Kidney (tissue), 14 donors: Measurements from ENCODE around the gene SREK1. TPM values are rescaled to one million over a fixed set of nuclear protein-coding genes. Genes with fewer than 3 reads are reported as not detected.

ENCODE experiments used
- DNase-seq, 5 donors: peaks; one replicate each; pipeline ENCODE4 v3.0.0-alpha.2; 2013 to 2020
- FAIRE-seq: peaks from 2 replicates; lab custom pipeline; 2012; peaks lifted over from hg19 to GRCh38; lab: Jason Lieb, UNC
- H3K27ac ChIP-seq, 2 donors: one replicate each; pipeline ENCODE4 v1.7.0; 2013; ENCODE audit warnings: low read depth in 2 of 2, low read length in 2 of 2, inconsistent platforms in 1 of 2
- H3K27me3 ChIP-seq: one replicate; pipeline ENCODE4 v1.7.1; 2013; ENCODE audit warnings: low read length, inconsistent platforms; ENCODE audit not compliant: control insufficient read depth, insufficient read depth
- H3K36me3 ChIP-seq, 3 donors: one replicate each; pipeline versions ENCODE4 v1.7.0 to v1.7.1; 2013; ENCODE audit warnings: low read length in 3 of 3, control low read depth in 1 of 3, inconsistent platforms in 1 of 3; ENCODE audit not compliant: insufficient read depth in 3 of 3, control insufficient read depth in 2 of 3
- H3K4me1 ChIP-seq, 3 donors: one replicate each; pipeline versions ENCODE4 v1.7.0 to v1.7.1; 2013; ENCODE audit warnings: low read length in 3 of 3, inconsistent platforms in 1 of 3, low read depth in 1 of 3; ENCODE audit not compliant: control insufficient read depth in 2 of 3, insufficient read depth in 2 of 3
- H3K4me3 ChIP-seq, 3 donors: one replicate each; pipeline versions ENCODE4 v1.7.0 to v1.8.1; 2013; ENCODE audit warnings: low read length in 3 of 3, control low read depth in 1 of 3, inconsistent platforms in 1 of 3
- H3K9ac ChIP-seq, 3 donors: one replicate each; pipeline versions ENCODE4 v1.7.0 to v1.7.1; 2013; ENCODE audit warnings: low read length in 3 of 3, control low read depth in 1 of 3, inconsistent platforms in 1 of 3
- H3K9me3 ChIP-seq, 3 donors: one replicate each; pipeline versions ENCODE4 v1.7.0 to v1.7.1; 2013; ENCODE audit warnings: low read length in 3 of 3, control low read depth in 1 of 3, inconsistent platforms in 1 of 3; ENCODE audit not compliant: control insufficient read depth in 2 of 3, insufficient read depth in 1 of 3
- CTCF ChIP-seq: IDR thresholded peaks from 3 replicates; pipeline ENCODE4 v1.5.1; 2012; ENCODE audit warnings: mild to moderate bottlenecking, moderate library complexity, borderline replicate concordance; ENCODE audit not compliant: insufficient read depth; ENCODE audit errors: extremely low read depth
- intact Hi-C: fragments of 100-400 bp; cut with DNase I; formaldehyde crosslinking; loops from one replicate; pipeline ENCODE4 v1.11.1; 2022
- polyA plus RNA-seq: library from polyadenylated mRNA; stranded (reverse); fragments of 350-450 nt; fragmentation: Illumina TruSeq; extraction: RNeasy Lipid Tissue Mini Kit (QIAGEN cat#74804); gene quantifications from one replicate; pipeline ENCODE4 v1.2.3, GENCODE V29; 2014; ENCODE audit warnings: low read depth, low replicate concordance; ENCODE audit not compliant: insufficient read depth
- total RNA-seq: library from RNA; stranded (reverse); fragmentation: NEBNext Ultra II Directional; extraction: Animal tissue kit (Norgen Biotek cat#: 25700); gene quantifications from one replicate; pipeline ENCODE4 v1.2.1, GENCODE V29; 2021
- donor health status: control.
- donor health status: control.
- donor health status: control.
- donor health status: control.
- donor health status: control.
- donor health status: DM: yes; HTN: yes; CAD: no.
- donor health status: Normal renal cell carcinoma (clear cell type).

The SREK1 gene
- total and polyA plus RNA-seq, 2 donors from 2014 or later = 22.2 to 70.0 TPM

GRCh38 chr5:66179297-66180051 is 35.4 kb downstream of the SREK1 start:
- intact Hi-C loops = no loop called here
- H3K27me3 ChIP-seq = no peaks in the 10 kb centered on the region
- H3K36me3 ChIP-seq = peaks cover 5 to 38% (median 15%) of the 10 kb centered on the region in 3 donors
- no peak overlapping the region for H3K4me3 ChIP-seq
- DNase-seq (no peak), FAIRE-seq (no peak)
- no peak overlapping the region for H3K27ac ChIP-seq
- H3K9me3 ChIP-seq = no peaks in the 10 kb centered on the region
- TF ChIP-seq CTCF = no peak
- H3K4me1 ChIP-seq = no peaks in the 10 kb centered on the region
- no peak overlapping the region for H3K9ac ChIP-seq

GRCh38 chr5:66180282-66181155 is 36.4 kb downstream of the SREK1 start:
- H3K27me3 ChIP-seq = no peaks in the 10 kb centered on the region
- H3K4me1 ChIP-seq = no peaks in the 10 kb centered on the region
- peaks cover 2 to 35% (median 15%) of the 10 kb centered on the region in 3 donors for H3K36me3 ChIP-seq
- H3K9me3 ChIP-seq = no peaks in the 10 kb centered on the region
- peak in 1 of 5 donors; percentile 74 for DNase-seq
- intact Hi-C loops = no loop called here
- FAIRE-seq = no peak
- H3K27ac ChIP-seq = no peak overlapping the region
- no peak for TF ChIP-seq CTCF
- no peak overlapping the region for H3K4me3 ChIP-seq
- no peak overlapping the region for H3K9ac ChIP-seq

GRCh38 chr5:66186108-66186507 is 42.0 kb downstream of the SREK1 start:
- no peaks in the 10 kb centered on the region for H3K9me3 ChIP-seq
- no peak for FAIRE-seq
- DNase-seq = no peak

More at GRCh38 chr5:66186108-66186507, 42.0 kb downstream of the SREK1 start:
- no peak for TF ChIP-seq CTCF
- Histone ChIP-seq H3K4me3 (no peak overlapping the region), H3K9ac (no peak overlapping the region), H3K27me3 (no peaks in the 10 kb centered on the region), H3K4me1 (no peaks in the 10 kb centered on the region), H3K27ac (no peak overlapping the region), H3K36me3 (peaks cover 0 to 4% (median 0%) of the 10 kb centered on the region in 3 donors)
- intact Hi-C loops = no loop called here
